Fibroblast of upper back skin (primary cell): ENCODE data around the gene STARD4.

Source experiments
- DNase-seq: peaks from one replicate; pipeline ENCODE4 v3.0.0-alpha.2; 2013

Gene STARD4

GRCh38 chr5:111512375-111513130 is at the start of gene STARD4:
Gene STARD4, minus strand, starts transcription at chr5:111512535. Its CDS starts 5,102 bp downstream, at chr5:111507433.
- peak; percentile 98 for DNase-seq

- no peak for DNase-seq
Observed at GRCh38 chr5:111559680-111560079, 47.3 kb upstream of the STARD4 start.

GRCh38 chr5:111557686-111558085 is 45.4 kb upstream of the STARD4 start:
- DNase-seq = no peak

- no peak for DNase-seq
Observed at GRCh38 chr5:111557111-111557510, 44.8 kb upstream of the STARD4 start.

- DNase-seq = no peak
Observed at GRCh38 chr5:111556501-111556900, 44.2 kb upstream of the STARD4 start.

GRCh38 chr5:111555760-111556159 is 43.4 kb upstream of the STARD4 start:
- DNase-seq = no peak

- no peak for DNase-seq
Observed at GRCh38 chr5:111553868-111554267, 41.5 kb upstream of the STARD4 start.

GRCh38 chr5:111552896-111553295 is 40.6 kb upstream of the STARD4 start:
- DNase-seq = no peak

GRCh38 chr5:111552492-111552891 is 40.2 kb upstream of the STARD4 start:
- no peak for DNase-seq

- no peak for DNase-seq
Observed at GRCh38 chr5:111551569-111552275, 39.4 kb upstream of the STARD4 start.

- DNase-seq = no peak
Observed at GRCh38 chr5:111551161-111551560, 38.8 kb upstream of the STARD4 start.

- DNase-seq = peak; percentile 97
Observed at GRCh38 chr5:111550282-111551020, 38.1 kb upstream of the STARD4 start.

GRCh38 chr5:111548992-111549649 is 36.8 kb upstream of the STARD4 start:
- no peak for DNase-seq

GRCh38 chr5:111548348-111548950 is 36.1 kb upstream of the STARD4 start:
- DNase-seq = no peak

- DNase-seq = no peak
Observed at GRCh38 chr5:111545031-111545430, 32.7 kb upstream of the STARD4 start.

- DNase-seq = no peak
Observed at GRCh38 chr5:111537141-111538024, 25.0 kb upstream of the STARD4 start.

- DNase-seq = no peak
Observed at GRCh38 chr5:111535879-111536549, 23.7 kb upstream of the STARD4 start.

GRCh38 chr5:111532886-111533582 is 20.7 kb upstream of the STARD4 start:
- DNase-seq = no peak

- DNase-seq = peak; percentile 82
Observed at GRCh38 chr5:111530298-111530740, 18.0 kb upstream of the STARD4 start.

- DNase-seq = no peak
Observed at GRCh38 chr5:111528056-111528455, 15.7 kb upstream of the STARD4 start.
